SJCRH30 (cell line): ENCODE data around the gene TBC1D22A. TPM values are rescaled to one million over a fixed set of nuclear protein-coding genes. Genes with fewer than 3 reads are reported as not detected.
"Not testable (repeated sequence)": the region's sequence is repeated elsewhere in the genome, so short reads cannot be mapped to it uniquely, and the experiment has no call there.

Experiments used
- DNase-seq, 2 experiments: peaks; one replicate each; pipeline ENCODE4 v3.0.0-alpha.2; 2015 to 2020
- H3K27ac ChIP-seq: fragments of 250-450 bp; sonication (Bioruptor Pico); 2 replicates; pipeline ENCODE4 v1.5.1; 2020; ENCODE audit warnings: mild to moderate bottlenecking, moderate library complexity
- H3K27me3 ChIP-seq: fragments of 250-450 bp; sonication (Bioruptor Pico); 2 replicates; pipeline ENCODE4 v1.5.1; 2020; ENCODE audit warnings: mild to moderate bottlenecking, moderate library complexity
- H3K36me3 ChIP-seq: fragments of 250-450 bp; sonication (Bioruptor Pico); 2 replicates; pipeline ENCODE4 v1.5.1; 2020; ENCODE audit warnings: mild to moderate bottlenecking, moderate library complexity
- H3K4me1 ChIP-seq: fragments of 250-450 bp; sonication (Bioruptor Pico); 2 replicates; pipeline ENCODE4 v1.5.1; 2020; ENCODE audit warnings: mild to moderate bottlenecking, moderate library complexity
- H3K4me3 ChIP-seq: fragments of 250-450 bp; sonication (Bioruptor Pico); 2 replicates; pipeline ENCODE4 v1.5.1; 2020; ENCODE audit warnings: mild to moderate bottlenecking, moderate library complexity
- H3K9me3 ChIP-seq: fragments of 250-450 bp; sonication (Bioruptor Pico); replicated peaks from 2 replicates; pipeline ENCODE4 v1.5.1; 2020; ENCODE audit warnings: mild to moderate bottlenecking, moderate library complexity
- total RNA-seq: library from RNA; depleted of rRNA; stranded (reverse); fragments of >200 nt; shearing (Covaris generic); gene quantifications from 2 replicates; pipeline ENCODE4 v1.2.3, GENCODE V29; 2014

TBC1D22A gene
- total RNA-seq, 1 experiment from 2014 or later: 8.9 TPM

- not testable (repeated sequence) for H3K4me1 ChIP-seq, H3K9me3 ChIP-seq, H3K27ac ChIP-seq, H3K36me3 ChIP-seq, H3K4me3 ChIP-seq, H3K27me3 ChIP-seq, DNase-seq
Measured at GRCh38 chr22:46782200-46782599, 19.8 kb downstream of the TBC1D22A start.

- H3K4me1 ChIP-seq: no peaks in the 10 kb centered on the region
- 0 out of 2 replicates have a peak, but pooled peaks cover 2% of the 10 kb centered on the region for H3K36me3 ChIP-seq
- no peaks in the 10 kb centered on the region for H3K27me3 ChIP-seq
- no peaks in the 10 kb centered on the region for H3K9me3 ChIP-seq
- no peak for DNase-seq
- H3K27ac ChIP-seq: no peak overlapping the region
- no peak overlapping the region for H3K4me3 ChIP-seq
Measured at GRCh38 chr22:46783721-46784120, 21.3 kb downstream of the TBC1D22A start.

DNA sequence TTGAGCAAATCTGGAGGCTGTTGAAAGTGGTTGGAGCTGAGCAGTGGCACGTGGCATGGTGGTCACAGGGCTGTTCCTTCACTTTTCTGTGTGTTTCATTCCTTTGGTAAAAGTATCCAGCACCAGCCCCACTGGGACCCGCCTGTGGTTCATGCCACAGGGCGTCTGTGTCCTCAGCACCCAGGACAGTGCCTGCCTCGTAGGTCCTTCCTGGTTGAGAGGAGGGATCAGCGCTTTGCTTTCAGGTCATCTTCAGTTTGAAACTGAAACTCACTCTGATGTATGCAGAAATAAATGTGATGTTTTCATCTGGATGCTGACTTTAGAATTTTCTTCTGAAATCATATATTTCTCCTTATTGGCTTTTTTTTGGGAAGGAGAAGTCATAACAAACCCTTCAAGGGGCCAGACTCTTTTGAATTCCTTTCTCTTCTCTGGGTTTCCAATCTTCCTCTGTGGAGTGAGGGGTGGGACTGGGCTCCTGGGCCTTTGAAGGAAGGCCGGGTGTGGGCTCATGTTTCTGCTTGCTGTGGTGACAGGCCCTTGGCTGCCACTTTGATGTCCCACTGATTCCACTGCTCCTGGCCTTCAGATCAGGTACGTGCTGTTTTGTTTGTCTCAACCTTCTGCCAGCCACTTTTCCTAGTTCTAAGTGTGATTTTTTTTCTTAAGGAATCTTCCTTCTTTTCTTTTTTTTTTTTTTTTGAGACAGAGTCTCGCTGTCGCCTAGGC lies 26.2 kb downstream of the TBC1D22A start:
- no peak for DNase-seq
- no peak overlapping the region for H3K4me3 ChIP-seq
- no peaks in the 10 kb centered on the region for H3K27me3 ChIP-seq
- H3K36me3 ChIP-seq: 0 out of 2 replicates have a peak, but pooled peaks cover under 1% of the 10 kb centered on the region
- H3K4me1 ChIP-seq: no peaks in the 10 kb centered on the region
- H3K9me3 ChIP-seq: no peaks in the 10 kb centered on the region
- no peak overlapping the region for H3K27ac ChIP-seq

GRCh38 chr22:46789992-46790391 lies 27.5 kb downstream of the TBC1D22A start:
- H3K27me3 ChIP-seq: no peaks in the 10 kb centered on the region
- H3K36me3 ChIP-seq: no peaks in the 10 kb centered on the region
- H3K4me1 ChIP-seq: no peaks in the 10 kb centered on the region
- H3K27ac ChIP-seq: no peak overlapping the region
- H3K4me3 ChIP-seq: no peak overlapping the region
- DNase-seq: no peak
- no peaks in the 10 kb centered on the region for H3K9me3 ChIP-seq

- no peak overlapping the region for H3K4me3 ChIP-seq
- H3K36me3 ChIP-seq: no peaks in the 10 kb centered on the region
- no peak for DNase-seq
- no peaks in the 10 kb centered on the region for H3K27me3 ChIP-seq
- H3K27ac ChIP-seq: no peak overlapping the region
- no peaks in the 10 kb centered on the region for H3K4me1 ChIP-seq
- H3K9me3 ChIP-seq: no peaks in the 10 kb centered on the region
Measured at GRCh38 chr22:46791201-46791731, 28.8 kb downstream of the TBC1D22A start.

DNA sequence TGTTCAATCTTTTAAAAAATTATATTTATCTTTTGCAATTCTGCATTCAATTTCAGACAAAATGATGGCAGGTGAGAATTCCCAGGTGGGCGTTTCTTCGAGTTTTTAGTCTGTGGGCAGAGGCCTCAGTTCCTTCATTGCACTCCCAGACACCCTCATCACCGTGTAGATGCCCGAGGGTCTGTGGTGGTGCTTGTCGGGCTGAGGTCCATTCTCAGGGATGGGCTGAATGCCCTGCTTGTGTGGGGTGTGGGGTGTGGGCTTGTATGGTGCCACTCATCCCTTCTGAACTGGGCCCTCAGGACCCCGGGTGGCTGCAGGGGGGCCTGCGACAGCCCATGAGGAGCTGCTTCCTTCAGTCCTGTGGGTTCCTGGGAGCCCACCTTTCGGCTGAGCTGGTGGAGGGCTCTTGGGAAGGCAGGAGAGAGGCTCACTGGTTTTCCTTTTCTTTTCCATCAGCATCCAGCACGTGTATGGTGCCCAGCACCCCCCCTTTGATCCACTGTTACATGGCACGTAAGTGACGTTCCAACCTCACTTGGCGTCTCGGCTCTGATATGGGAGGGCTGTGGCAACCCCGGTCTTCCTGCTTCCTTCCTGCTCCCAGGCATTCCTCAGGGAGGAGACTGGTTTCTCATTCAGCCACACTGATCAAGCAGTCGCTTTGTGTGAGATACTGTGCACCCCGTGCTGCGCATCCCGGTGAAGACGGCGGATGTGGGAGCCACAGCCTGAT lies 29.8 kb downstream of the TBC1D22A start:
- Histone ChIP-seq H3K4me3 (no peak overlapping the region), H3K27me3 (no peaks in the 10 kb centered on the region), H3K27ac (no peak overlapping the region), H3K4me1 (peaks cover 2% of the 10 kb centered on the region; the same call in 1 of the 2 replicates), H3K9me3 (no peaks in the 10 kb centered on the region), H3K36me3 (no peaks in the 10 kb centered on the region)
- no peak for DNase-seq

- H3K9me3 ChIP-seq: no peaks in the 10 kb centered on the region
- no peak overlapping the region for H3K27ac ChIP-seq
- H3K4me3 ChIP-seq: no peak overlapping the region
- peaks cover 4% of the 10 kb centered on the region; the same call in 1 of the 2 replicates for H3K4me1 ChIP-seq
- no peaks in the 10 kb centered on the region for H3K36me3 ChIP-seq
- no peak for DNase-seq
- no peaks in the 10 kb centered on the region for H3K27me3 ChIP-seq
Measured at GRCh38 chr22:46792841-46793261, 30.4 kb downstream of the TBC1D22A start.

DNA sequence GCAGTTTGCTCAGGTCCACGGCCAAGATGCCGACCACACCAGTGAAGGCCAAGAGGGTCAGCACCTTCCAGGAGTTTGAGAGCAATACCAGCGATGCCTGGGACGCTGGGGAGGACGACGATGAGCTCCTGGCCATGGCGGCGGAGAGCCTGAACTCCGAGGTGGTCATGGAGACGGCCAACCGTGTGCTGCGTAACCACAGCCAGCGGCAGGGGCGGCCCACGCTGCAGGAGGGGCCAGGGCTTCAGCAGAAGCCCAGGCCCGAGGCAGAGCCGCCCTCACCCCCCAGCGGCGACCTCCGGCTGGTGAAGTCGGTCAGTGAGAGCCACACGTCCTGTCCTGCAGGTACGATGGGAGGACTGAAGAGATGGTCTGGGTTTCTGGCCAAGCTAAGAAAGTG lies 31.0 kb downstream of the TBC1D22A start:
- no peaks in the 10 kb centered on the region for H3K27me3 ChIP-seq
- no peak overlapping the region for H3K4me3 ChIP-seq
- H3K27ac ChIP-seq: no peak overlapping the region
- no peaks in the 10 kb centered on the region; the same call in 1 of the 2 replicates for H3K36me3 ChIP-seq
- peaks cover 4% of the 10 kb centered on the region; the same call in 1 of the 2 replicates for H3K4me1 ChIP-seq
- no peaks in the 10 kb centered on the region for H3K9me3 ChIP-seq
- no peak for DNase-seq

DNA sequence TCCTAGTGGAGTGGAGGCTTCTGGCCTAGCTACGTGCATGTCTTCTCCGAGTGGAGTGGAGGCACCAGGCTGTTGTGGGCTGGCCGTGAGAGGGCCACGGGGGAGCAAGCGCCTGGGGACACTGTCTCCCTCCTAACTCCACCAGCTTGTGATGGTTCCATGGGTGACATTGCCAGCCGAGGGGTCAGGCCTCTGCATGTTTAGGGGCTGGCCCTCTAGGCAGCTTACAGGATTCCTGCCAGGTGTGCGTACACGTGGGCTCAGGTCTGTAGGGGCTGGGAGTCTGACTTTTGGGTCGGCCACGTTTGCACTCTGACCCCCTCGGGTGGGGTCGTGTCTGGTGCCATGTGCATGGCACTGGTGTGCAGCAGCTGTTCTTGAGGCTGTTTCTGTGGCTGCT lies 31.6 kb downstream of the TBC1D22A start:
- H3K36me3 ChIP-seq: peaks cover 1% of the 10 kb centered on the region; the same call in 1 of the 2 replicates
- H3K4me1 ChIP-seq: peaks cover 4% of the 10 kb centered on the region; the same call in 1 of the 2 replicates
- no peak for DNase-seq
- H3K27me3 ChIP-seq: no peaks in the 10 kb centered on the region
- no peak overlapping the region for H3K4me3 ChIP-seq
- no peaks in the 10 kb centered on the region for H3K9me3 ChIP-seq
- no peak overlapping the region for H3K27ac ChIP-seq

DNA sequence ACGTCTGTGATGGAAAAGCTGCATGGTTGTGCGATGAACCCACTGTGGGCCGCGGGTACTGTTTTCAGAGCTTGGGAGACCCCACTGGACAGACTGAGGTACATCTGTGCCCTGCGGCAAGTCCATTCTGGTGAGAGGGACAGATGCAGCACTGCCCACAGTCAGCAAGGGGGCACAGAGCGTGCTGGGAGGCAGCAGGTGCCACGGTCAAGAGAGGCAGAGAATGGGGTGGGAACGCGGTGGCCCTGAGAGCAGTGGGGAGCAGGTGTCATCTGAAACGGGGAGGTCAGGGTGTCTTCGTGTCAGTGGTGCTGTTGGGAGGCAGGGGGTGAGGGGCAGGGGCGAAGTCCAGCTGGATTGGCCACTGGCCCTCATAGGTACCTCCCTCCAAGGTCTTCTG lies 32.0 kb downstream of the TBC1D22A start:
- H3K27ac ChIP-seq: no peak overlapping the region
- peaks cover 4% of the 10 kb centered on the region; the same call in 1 of the 2 replicates for H3K36me3 ChIP-seq
- peaks cover 4% of the 10 kb centered on the region; the same call in 1 of the 2 replicates for H3K4me1 ChIP-seq
- H3K27me3 ChIP-seq: no peaks in the 10 kb centered on the region
- DNase-seq: no peak
- no peaks in the 10 kb centered on the region for H3K9me3 ChIP-seq
- H3K4me3 ChIP-seq: no peak overlapping the region

DNA sequence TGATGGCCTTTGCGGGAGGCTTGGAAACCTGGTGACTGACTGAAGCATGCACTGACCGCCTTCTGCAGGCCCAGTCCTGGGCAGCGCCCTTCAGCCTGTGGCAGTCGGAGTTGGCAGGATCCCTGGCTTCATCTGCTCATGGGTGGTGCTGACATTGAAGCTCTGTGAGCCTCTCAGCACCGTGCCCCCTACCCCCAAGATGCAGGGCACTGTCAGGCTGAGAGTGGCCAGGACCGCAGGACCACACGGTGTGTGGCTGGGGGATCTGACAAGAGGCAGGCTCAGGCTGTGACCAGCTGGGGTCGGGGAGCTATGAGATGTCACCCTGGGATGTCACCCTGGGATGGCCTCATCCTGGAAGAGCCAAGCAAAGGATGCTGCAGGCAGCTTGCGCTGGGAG lies 32.7 kb downstream of the TBC1D22A start:
- Histone ChIP-seq H3K36me3 (peaks cover 6% of the 10 kb centered on the region; the same call in 1 of the 2 replicates), H3K4me1 (peaks cover 4% of the 10 kb centered on the region; the same call in 1 of the 2 replicates), H3K9me3 (no peaks in the 10 kb centered on the region), H3K27me3 (no peaks in the 10 kb centered on the region), H3K27ac (no peak overlapping the region), H3K4me3 (no peak overlapping the region)
- no peak for DNase-seq

DNA sequence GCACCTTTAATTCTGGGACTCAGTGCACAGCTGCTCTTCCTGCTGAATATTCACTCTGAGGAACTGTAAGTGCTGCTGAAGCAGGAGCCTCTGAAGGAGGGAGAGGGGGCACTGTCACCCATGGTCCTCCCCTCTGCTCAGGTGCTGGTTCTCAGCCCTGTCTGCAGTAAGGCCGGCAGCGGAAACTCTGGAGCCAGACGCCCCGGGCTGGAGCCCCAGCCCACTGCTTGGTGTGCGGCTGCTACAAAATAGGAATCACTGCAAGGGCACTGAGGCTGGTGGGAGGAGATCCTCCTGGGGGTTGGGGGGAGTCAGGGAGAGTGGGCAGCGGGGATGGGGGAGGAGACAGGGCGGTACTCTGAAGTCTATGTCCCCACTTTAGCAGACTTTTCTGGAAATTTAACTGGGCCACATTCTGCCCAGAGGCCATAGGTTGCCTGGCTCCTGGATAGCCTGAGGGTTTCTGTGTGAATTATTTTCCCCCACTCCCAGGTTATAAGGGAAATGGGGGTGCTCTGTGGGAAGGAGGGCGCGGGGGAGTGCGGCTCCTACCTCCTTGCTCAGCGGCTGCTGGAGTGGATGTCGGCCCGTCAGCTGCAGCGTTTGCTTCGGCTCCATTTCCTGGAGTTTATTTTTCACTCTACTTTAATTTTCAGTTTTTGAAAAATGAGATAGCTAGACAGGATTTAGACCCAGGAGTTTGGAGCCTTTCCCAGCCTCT lies 33.6 kb downstream of the TBC1D22A start:
- Histone ChIP-seq H3K36me3 (peaks cover 6% of the 10 kb centered on the region; the same call in 1 of the 2 replicates), H3K27ac (no peak overlapping the region), H3K4me1 (peaks cover 4% of the 10 kb centered on the region; the same call in 1 of the 2 replicates), H3K27me3 (no peaks in the 10 kb centered on the region), H3K4me3 (no peak overlapping the region), H3K9me3 (no peaks in the 10 kb centered on the region)
- no peak for DNase-seq

- Histone ChIP-seq H3K4me3 (no peak overlapping the region), H3K4me1 (peaks cover 4% of the 10 kb centered on the region; the same call in 1 of the 2 replicates), H3K9me3 (no peaks in the 10 kb centered on the region), H3K27me3 (no peaks in the 10 kb centered on the region), H3K36me3 (peaks cover 6% of the 10 kb centered on the region; the same call in 1 of the 2 replicates), H3K27ac (no peak overlapping the region)
- no peak for DNase-seq
Measured at GRCh38 chr22:46796566-46797195, 34.2 kb downstream of the TBC1D22A start.

DNA sequence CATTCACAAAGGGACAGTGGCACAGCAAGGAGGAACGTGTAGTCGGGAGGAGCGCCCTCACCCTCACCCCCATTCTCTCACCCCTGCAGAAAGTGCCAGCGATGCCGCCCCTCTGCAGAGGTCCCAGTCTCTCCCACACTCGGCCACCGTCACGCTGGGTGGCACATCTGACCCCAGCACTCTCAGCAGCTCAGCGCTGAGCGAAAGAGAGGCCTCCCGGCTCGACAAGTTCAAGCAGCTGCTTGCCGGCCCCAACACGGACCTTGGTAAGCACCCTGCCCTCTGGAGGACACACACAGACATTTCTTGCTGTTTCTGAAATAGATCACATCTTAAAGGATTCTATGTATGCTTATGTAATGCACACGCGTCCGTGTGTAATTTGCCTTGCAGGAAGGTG lies 34.9 kb downstream of the TBC1D22A start:
- H3K4me1 ChIP-seq: peaks cover 4% of the 10 kb centered on the region; the same call in 1 of the 2 replicates
- no peak overlapping the region for H3K4me3 ChIP-seq
- no peaks in the 10 kb centered on the region for H3K9me3 ChIP-seq
- H3K27ac ChIP-seq: no peak overlapping the region
- peaks cover 6% of the 10 kb centered on the region; the same call in 1 of the 2 replicates for H3K36me3 ChIP-seq
- no peaks in the 10 kb centered on the region for H3K27me3 ChIP-seq
- peak; percentile 80 for DNase-seq
